HG03060 (cell line): Measurements from ENCODE around the gene AFF2.

ENCODE experiments used
- ATAC-seq: cut with Tn5 transposase; IDR thresholded peaks from one replicate; pipeline ENCODE4 v1.9.1; 2021; ENCODE audit warnings: low read depth, moderate number of reproducible peaks; ENCODE audit not compliant: unreplicated experiment

The AFF2 gene

DNA sequence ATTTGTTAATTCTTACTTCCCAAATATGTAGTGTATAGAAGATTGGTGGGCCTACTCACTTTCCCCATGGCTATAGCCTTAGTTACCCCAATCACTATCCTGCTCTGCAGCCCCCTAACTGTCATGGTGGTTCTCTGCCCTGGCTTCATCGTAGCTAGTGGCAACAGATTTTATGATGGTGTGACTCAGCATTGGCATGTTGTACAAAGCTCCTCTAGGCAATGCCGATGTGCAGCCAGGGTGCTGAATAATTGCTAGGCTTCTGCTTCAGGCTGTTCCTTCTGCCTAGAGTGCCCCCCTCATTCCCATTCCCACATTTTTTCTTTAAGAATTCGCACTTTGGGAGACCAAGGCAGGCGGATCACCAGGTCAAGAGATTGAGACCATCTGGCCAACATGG lies 35.2 kb downstream of the AFF2 start:
- no peak for ATAC-seq

DNA sequence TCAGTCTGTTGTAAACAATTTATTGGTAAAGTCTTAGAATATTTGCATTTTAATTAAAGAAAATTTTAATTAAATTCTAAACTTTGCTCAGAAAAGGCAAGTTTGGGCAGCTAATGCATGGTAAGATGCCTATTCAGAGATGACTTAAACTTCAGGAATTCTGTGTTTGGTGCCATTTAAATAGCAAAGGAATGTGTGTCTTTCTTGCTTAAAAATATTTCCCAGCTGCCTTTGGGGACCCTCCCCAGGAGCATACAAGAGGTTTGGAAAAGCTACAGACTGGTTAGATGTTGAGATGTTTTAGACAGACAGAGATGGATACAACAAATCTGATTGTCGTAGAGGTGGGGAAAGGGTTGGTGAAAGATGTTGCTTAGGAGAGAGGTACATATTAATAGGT lies 36.5 kb downstream of the AFF2 start:
- no peak for ATAC-seq

DNA sequence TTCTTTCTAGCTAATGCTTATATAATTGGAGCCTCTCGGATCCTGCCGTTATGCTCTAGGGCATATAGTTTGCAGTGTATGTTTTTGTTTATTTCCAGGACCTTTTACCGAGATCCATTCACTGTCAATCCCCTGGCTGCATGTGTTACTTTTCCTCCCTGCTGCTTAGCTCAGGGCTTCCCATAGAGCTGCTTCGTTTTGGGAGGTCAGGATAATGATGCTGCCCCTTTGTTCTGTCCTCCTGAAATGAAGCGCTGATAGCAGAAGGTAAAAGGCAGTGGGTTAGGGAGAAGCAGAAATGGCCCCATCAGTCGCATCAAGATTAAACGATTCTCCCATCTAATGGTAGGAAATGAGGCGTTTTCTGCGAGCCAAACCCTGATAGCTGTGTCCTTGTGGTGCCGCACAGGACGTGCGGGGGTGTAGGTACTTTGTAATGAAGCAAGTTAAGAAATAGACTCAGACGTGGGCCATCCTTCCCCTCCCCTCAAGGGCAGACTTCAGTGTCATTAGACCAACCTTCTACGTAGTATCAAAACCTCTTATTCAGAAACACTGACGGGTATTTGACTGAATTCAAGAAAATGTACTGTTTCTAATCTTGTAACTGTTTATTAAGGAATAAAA lies 37.3 kb downstream of the AFF2 start:
- no peak for ATAC-seq

DNA sequence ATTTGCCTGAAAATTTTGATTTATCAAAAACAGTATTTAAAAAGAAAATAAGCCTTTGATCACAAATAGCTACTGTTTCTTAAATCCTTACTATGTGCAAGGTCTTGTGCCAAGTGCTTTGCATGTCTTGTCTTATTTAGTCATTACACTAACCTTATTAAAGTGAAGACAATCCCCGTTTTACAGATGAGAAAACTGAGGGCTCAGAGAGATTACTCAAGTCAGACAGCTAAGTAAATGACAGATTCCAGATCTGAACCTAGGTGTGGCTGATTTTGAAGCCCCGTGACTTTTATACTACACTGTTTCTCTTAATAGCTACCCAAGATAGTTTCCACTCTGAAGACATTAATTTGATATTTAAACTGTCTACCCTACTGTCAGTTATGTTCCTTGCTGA lies 38.2 kb downstream of the AFF2 start:
- ATAC-seq = no peak

DNA sequence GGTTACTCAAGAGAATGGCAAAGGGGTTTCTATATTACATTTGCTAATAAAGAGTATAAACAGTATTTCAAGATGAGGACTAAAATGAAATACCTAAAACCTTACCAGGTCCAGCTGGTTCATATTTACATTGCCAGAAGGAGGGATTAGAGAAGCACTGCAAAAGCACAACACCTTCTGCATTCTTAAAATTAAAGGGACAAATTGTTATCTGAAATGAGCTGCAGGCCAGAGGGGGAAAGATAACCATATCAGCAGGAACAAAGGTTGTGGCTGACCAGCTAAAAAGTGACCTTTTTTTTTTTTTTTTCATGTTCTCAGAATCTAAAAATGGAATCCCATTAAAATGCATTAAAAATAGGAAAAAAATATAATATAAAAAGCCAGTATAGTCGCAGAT lies 39.7 kb downstream of the AFF2 start:
- no peak for ATAC-seq

DNA sequence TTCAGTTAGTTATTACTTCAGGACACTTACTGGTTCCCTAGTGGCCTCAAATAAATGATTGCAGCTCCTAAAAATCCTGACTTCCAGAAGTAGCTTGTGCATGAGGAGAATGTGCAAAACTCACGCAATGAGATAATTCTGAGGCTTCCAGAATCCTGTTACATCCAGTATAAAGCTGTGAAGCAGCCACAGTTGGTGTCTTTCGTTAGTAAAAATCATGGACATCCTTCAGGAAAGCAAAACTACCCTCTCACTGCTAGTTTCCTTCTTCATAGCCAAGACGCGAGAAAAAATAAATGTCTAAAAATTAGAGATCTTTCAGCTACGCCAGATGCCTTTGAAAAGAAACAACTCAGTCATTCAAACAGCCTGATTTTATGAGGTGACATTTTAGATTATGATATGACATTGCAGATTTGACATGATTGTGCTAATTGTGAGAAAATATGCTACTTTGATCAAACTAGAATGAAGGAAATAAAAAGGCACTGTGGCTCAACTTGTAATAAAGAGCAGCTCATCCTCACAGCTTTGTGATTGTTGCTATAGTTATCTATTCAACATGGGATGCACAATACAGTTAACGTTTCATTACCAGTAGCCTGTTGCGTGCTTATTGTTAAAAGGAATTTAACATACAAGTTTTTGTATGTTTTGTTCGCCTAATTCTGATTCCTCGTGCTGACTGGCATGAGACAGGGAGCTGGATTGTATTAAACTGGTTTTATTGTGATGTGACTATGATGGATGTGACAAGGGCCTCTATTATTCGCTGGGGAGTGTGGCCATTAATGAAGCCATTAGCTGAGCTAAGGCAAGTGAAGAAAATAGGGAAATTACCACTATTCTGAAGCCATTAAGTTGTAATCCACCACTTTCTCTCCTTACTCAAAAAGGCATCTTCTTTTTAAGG lies 40.5 kb downstream of the AFF2 start:
- no peak for ATAC-seq

DNA sequence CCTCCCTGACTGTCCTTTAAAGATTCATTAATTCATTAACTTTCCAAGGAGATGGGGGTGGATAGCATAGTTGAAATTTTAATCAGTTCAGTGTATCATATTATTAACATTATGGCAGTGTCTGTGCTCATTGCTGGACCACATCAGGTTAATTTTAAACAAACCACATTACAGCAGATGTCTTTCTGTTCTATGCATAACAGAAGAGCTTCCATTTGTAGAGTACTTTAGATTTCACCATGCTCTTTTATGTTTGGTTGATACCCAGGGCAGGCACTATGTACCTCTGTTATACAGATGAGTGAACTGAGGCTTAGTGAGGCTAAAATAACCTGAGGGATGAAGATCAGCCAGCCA lies 41.1 kb downstream of the AFF2 start:
- peak; percentile 52 for ATAC-seq

- no peak for ATAC-seq
Measured at GRCh38 chrX:148542481-148543255, 42.3 kb downstream of the AFF2 start.

DNA sequence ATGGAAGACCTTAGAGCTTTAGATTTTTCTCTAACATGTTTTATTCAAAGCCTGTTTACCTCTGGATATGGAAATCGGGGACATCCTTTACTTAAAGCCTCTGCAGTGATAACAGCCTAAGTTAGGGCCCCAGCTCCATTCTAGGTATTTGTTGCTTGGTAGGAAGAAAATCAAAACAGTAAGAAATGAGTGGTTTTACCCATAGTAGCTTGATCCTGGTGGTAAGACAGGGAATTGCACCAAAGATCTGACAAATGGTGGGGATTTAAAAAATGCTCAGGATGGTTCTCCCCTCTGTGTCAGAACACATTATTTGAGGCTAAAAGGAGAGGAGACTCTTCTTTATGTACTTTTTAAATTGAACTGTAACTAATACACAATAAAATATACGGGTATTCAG lies 52.4 kb downstream of the AFF2 start:
- no peak for ATAC-seq

DNA sequence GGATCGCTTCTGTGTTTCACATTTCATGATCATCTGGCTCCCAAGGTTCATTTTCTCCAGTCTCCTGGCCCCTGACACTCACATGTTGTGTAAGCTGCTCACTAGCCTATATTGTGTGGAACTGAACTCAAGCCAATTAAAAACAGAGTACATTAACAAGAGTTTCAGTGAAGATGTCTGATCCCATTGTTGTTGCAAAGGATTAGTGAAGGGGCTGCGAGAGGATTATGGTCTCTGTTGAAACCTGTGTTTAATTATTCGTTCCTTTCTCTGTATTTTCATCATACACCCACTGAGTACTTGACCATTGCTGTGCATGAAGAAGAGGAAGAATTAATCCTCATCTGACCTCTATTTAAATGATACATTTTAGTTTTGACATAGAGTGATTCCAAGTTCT lies 54.7 kb downstream of the AFF2 start:
- ATAC-seq = no peak

- ATAC-seq = no peak
Measured at GRCh38 chrX:148555571-148556243, 55.3 kb downstream of the AFF2 start.

GRCh38 chrX:148556498-148556897 lies 56.1 kb downstream of the AFF2 start:
- no peak for ATAC-seq

- no peak for ATAC-seq
Measured at GRCh38 chrX:148562846-148563245, 62.4 kb downstream of the AFF2 start.

DNA sequence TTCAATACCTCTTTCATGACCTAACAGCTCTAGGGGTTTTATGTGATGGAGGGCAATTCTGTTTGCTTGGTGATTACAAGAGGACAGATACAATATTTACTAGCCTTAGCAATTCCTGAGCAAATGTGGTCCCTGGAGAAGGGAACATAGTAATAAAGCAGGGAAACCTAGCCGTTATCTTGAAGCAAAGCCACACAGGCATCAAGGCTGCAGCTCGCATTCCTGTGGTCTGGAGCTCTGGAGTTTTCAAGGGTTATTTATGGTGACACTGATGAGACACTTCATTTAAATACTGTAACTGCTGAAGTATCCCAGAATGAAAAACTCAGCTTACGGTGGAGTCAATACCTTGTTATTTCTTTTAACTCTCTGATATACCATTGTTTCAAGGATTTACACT lies 66.8 kb downstream of the AFF2 start:
- ATAC-seq = no peak

DNA sequence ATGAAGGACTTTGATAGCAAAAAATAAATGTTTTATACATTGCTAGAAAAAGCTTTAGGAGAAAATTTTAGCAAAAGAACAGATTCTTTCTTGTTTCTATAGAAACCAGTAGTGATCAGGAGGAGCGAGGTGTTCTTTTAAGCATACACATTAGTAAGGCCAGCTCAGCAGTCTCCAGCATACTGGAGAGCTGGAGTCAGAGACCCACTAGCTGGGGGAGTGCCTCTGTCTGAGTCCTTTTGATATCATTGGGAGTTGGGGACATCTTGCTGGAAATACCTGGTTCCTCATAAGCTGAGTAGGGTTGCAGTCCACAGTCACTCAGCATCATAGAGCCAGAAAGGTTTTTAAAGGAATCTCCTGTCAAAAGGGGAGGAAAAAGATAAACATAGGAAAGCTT lies 67.4 kb downstream of the AFF2 start:
- ATAC-seq = no peak

DNA sequence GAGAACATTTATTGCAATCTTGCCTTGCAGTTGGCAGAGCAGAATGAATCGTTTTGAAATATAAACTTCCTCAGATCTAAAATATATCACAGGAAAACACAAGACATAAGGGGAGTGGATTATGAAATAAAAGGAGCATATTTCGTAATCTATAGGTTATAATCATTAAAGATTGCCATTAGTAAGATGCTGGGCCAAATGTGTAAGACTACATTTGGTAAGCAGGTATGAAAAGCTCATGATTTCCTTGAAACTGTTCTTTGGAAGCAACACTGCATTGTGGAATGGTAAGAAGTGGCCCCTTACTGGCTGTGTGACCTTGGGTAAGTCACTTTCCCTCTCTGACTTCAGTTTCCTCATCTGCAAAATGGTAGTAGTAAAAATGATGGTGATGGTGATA lies 68.3 kb downstream of the AFF2 start:
- ATAC-seq = no peak

GRCh38 chrX:148572337-148572736 lies 71.9 kb downstream of the AFF2 start:
- no peak for ATAC-seq

DNA sequence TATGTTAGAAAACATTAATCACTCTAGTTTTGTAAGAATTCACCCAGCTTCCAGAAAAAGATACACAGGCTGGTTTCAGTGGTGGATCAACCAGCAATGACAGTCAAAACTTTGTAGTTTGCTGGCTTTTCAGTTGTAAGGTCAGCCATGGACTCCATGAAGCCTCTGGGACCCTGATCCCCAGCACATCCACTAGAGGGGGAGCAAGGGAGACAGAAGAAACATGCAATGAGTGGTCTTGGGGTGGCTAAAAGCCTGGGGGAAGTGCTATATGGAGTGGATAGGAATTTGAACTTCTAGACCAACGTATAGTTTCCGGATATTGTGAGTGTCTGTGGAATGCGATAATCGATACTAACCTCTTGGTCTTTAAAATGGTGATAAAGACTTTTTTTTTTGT lies 72.7 kb downstream of the AFF2 start:
- no peak for ATAC-seq

DNA sequence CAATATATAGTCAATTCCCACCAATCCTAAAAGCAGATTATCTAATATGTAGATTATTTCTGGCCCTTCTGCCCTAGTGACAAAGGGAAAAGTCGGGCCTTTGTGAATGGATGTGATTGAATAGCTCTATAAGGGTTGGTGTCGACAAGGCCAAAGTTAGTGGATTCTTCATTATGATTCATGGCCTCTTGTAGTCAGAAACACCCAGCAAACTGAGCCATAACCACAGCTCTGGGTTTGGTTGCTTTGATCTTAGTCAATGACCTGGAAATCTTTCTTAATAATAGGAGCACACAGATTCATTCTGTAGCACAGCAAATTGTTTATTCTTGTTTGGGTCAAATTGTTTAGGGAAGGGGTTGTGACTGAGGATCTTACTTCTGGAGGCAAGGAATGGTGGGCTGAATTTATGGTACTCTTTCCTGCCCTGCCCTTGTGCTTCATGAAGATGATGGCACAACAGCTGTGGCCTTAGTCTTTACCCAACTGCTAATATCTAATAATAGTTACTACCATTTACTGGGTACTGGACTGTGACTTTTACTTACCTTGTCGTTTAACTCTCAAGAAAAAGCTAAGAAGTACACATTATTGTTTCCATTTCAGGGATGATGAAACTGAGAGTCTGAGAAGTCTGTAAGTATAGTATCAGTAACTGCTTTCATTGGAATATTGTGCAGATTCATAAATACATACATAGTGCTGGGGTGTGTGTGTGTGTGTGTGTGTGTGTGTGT lies 74.0 kb downstream of the AFF2 start:
- no peak for ATAC-seq

DNA sequence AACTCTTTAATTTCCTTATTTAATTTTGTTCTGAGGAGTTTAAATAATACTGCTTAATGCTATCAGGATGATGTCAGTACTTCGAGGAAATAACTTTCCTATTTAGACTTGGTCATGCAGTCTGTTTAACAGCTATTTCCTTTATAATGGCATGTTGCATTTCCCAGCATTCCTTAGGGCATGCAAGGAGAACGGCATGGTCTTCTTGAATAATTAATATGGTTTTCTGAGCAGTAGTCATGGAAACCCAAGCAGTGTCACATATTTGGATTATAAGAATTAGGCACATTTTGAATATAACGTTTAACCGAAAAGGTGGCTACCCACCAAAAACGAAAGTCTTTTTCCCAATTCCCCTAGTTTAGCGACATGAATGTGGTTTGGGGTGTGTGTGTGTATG lies 76.0 kb downstream of the AFF2 start:
- no peak for ATAC-seq
